ENCODE data around the gene IFRD2. TPM values are rescaled to one million over a fixed set of nuclear protein-coding genes. Genes with fewer than 3 reads are reported as not detected.

The IFRD2 gene
- total and polyA plus RNA-seq, 2 of the 13 experiments (the other 11 are each of a cell fraction or from before 2014, with no cell fraction given): 32.8 to 96.1 TPM

- TF ChIP-seq, protein P1, sequence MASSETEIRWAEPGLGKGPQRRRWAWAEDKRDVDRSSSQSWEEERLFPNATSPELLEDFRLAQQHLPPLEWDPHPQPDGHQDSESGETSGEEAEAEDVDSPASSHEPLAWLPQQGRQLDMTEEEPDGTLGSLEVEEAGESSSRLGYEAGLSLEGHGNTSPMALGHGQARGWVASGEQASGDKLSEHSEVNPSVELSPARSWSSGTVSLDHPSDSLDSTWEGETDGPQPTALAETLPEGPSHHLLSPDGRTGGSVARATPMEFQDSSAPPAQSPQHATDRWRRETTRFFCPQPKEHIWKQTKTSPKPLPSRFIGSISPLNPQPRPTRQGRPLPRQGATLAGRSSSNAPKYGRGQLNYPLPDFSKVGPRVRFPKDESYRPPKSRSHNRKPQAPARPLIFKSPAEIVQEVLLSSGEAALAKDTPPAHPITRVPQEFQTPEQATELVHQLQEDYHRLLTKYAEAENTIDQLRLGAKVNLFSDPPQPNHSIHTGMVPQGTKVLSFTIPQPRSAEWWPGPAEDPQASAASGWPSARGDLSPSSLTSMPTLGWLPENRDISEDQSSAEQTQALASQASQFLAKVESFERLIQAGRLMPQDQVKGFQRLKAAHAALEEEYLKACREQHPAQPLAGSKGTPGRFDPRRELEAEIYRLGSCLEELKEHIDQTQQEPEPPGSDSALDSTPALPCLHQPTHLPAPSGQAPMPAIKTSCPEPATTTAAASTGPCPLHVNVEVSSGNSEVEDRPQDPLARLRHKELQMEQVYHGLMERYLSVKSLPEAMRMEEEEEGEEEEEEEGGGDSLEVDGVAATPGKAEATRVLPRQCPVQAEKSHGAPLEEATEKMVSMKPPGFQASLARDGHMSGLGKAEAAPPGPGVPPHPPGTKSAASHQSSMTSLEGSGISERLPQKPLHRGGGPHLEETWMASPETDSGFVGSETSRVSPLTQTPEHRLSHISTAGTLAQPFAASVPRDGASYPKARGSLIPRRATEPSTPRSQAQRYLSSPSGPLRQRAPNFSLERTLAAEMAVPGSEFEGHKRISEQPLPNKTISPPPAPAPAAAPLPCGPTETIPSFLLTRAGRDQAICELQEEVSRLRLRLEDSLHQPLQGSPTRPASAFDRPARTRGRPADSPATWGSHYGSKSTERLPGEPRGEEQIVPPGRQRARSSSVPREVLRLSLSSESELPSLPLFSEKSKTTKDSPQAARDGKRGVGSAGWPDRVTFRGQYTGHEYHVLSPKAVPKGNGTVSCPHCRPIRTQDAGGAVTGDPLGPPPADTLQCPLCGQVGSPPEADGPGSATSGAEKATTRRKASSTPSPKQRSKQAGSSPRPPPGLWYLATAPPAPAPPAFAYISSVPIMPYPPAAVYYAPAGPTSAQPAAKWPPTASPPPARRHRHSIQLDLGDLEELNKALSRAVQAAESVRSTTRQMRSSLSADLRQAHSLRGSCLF (CRISPR knock-in tag; IDR thresholded peaks at IDR 0.05; ENCODE audit: borderline replicate concordance): no peak
- no peak for TF ChIP-seq SSRP1 (CRISPR knock-in tag; IDR thresholded peaks at IDR 0.05)
- TF ChIP-seq MTA1 (CRISPR knock-in tag; IDR thresholded peaks at IDR 0.05; ENCODE audit: borderline replicate concordance): no peak
- TF ChIP-seq KAT8 (CRISPR knock-in tag; IDR thresholded peaks at IDR 0.05): 0 out of 2 replicates have a peak, but pooled peaks have one; percentile 49
- no peak for TF ChIP-seq ZNF782 (CRISPR knock-in tag; IDR thresholded peaks at IDR 0.05; ENCODE audit: borderline replicate concordance)
- TF ChIP-seq, protein P2, sequence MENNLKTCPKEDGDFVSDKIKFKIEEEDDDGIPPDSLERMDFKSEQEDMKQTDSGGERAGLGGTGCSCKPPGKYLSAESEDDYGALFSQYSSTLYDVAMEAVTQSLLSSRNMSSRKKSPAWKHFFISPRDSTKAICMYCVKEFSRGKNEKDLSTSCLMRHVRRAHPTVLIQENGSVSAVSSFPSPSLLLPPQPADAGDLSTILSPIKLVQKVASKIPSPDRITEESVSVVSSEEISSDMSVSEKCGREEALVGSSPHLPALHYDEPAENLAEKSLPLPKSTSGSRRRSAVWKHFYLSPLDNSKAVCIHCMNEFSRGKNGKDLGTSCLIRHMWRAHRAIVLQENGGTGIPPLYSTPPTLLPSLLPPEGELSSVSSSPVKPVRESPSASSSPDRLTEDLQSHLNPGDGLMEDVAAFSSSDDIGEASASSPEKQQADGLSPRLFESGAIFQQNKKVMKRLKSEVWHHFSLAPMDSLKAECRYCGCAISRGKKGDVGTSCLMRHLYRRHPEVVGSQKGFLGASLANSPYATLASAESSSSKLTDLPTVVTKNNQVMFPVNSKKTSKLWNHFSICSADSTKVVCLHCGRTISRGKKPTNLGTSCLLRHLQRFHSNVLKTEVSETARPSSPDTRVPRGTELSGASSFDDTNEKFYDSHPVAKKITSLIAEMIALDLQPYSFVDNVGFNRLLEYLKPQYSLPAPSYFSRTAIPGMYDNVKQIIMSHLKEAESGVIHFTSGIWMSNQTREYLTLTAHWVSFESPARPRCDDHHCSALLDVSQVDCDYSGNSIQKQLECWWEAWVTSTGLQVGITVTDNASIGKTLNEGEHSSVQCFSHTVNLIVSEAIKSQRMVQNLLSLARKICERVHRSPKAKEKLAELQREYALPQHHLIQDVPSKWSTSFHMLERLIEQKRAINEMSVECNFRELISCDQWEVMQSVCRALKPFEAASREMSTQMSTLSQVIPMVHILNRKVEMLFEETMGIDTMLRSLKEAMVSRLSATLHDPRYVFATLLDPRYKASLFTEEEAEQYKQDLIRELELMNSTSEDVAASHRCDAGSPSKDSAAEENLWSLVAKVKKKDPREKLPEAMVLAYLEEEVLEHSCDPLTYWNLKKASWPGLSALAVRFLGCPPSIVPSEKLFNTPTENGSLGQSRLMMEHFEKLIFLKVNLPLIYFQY (CRISPR knock-in tag; IDR thresholded peaks at IDR 0.05; ENCODE audit: borderline replicate concordance): no peak
- TF ChIP-seq ZNF432 (CRISPR knock-in tag; IDR thresholded peaks at IDR 0.05; ENCODE audit: borderline replicate concordance): no peak
- TF ChIP-seq MEIS2 (CRISPR knock-in tag; IDR thresholded peaks at IDR 0.05): no peak
- TF ChIP-seq, protein P3, sequence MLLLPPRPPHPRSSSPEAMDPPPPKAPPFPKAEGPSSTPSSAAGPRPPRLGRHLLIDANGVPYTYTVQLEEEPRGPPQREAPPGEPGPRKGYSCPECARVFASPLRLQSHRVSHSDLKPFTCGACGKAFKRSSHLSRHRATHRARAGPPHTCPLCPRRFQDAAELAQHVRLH (CRISPR knock-in tag; IDR thresholded peaks at IDR 0.05; ENCODE audit: borderline replicate concordance, low read depth): no peak
- no peak for TF ChIP-seq NR2F2 (IDR thresholded peaks at IDR 0.05; ENCODE audit: borderline replicate concordance, low read depth)
- 0 out of 2 replicates have a peak, but pooled peaks have one; percentile 9 for TF ChIP-seq ZFY (CRISPR knock-in tag; IDR thresholded peaks at IDR 0.05)
- TF ChIP-seq KAT7 (CRISPR knock-in tag; IDR thresholded peaks at IDR 0.05; ENCODE audit: borderline replicate concordance): no peak
Measured at GRCh38 chr3:50264964-50265485, 27.2 kb downstream of the IFRD2 start (continued).

Measured in HepG2 (cell line).